Fibroblast of mammary gland (primary cell): ENCODE data around the gene FGGY.
"Not testable (repeated sequence)": the region's sequence is repeated elsewhere in the genome, so short reads cannot be mapped to it uniquely, and the experiment has no call there.

ENCODE experiments used
- DNase-seq: peaks from one replicate; pipeline ENCODE4 v3.0.0-alpha.2; 2010; ENCODE audit warnings: low read depth
- H3K4me3 ChIP-seq: 2 replicates; pipeline ENCODE4 v1.5.1; 2011; ENCODE audit warnings: low read depth, mild to moderate bottlenecking, low read length, moderate library complexity; ENCODE audit not compliant: control insufficient read depth
- TF ChIP-seq, protein P1 (sequence below): conservative IDR thresholded peaks from 2 replicates; pipeline ENCODE4 v1.5.1; 2011; ENCODE audit warnings: low read depth, low read length, inconsistent platforms; ENCODE audit not compliant: control insufficient read depth, insufficient read depth

The FGGY gene

DNA sequence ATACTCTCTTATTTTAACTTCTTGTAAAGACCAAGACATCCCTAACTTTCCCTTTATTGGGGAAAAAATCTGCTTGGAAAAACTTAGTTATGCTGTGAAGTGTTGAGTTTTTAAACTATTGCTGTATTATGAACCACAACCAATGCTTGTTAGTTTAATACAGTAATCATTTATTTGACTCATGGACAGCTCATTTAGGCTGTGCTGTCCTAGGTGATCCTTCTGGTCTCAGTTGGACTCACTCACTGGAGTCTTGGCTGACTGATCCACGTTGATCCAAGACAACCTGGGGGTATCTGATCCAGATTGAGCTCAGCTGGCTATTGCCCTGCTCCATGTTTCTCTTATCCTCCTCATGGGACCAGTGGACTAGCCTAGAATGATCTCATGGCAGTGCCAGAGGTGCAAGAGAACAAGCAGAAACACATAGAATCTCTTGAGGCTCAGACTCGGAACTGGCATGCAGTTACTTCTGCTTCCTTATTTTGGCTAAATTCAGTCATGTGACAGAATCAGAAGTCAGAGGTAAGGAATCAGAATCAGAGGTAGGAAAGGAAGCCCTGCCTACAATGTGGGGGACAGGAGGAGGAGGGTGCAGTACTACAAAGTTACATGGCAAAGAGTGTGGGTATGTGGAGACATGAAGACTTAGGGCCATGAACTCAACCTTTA lies 156.5 kb downstream of the FGGY start:
- no peak overlapping the region for H3K4me3 ChIP-seq
- TF ChIP-seq, protein P1, sequence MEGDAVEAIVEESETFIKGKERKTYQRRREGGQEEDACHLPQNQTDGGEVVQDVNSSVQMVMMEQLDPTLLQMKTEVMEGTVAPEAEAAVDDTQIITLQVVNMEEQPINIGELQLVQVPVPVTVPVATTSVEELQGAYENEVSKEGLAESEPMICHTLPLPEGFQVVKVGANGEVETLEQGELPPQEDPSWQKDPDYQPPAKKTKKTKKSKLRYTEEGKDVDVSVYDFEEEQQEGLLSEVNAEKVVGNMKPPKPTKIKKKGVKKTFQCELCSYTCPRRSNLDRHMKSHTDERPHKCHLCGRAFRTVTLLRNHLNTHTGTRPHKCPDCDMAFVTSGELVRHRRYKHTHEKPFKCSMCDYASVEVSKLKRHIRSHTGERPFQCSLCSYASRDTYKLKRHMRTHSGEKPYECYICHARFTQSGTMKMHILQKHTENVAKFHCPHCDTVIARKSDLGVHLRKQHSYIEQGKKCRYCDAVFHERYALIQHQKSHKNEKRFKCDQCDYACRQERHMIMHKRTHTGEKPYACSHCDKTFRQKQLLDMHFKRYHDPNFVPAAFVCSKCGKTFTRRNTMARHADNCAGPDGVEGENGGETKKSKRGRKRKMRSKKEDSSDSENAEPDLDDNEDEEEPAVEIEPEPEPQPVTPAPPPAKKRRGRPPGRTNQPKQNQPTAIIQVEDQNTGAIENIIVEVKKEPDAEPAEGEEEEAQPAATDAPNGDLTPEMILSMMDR, result no peak
- peak; percentile 78 for DNase-seq

DNA sequence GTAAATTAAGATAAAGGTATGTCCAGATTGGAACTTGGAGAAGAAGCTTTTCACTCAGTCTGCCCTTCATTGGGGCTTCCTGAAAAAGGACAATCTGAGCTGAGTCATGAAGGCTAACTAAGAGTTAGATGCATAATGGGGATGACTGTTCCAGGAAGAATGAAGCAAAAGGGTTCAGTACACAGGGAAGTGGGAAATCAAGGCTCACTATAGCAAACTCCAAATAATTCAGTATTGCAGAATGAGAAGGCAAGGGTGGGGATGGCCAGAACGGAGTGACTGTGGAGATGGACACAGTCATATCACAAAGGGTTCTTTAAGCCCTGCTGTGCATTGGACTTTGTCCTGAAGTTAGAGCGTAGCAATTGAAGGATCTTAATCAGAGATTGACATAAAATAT lies 158.3 kb downstream of the FGGY start:
- TF ChIP-seq, protein P1, result no peak
- peak; percentile 81 for DNase-seq
- H3K4me3 ChIP-seq, result no peak overlapping the region

DNA sequence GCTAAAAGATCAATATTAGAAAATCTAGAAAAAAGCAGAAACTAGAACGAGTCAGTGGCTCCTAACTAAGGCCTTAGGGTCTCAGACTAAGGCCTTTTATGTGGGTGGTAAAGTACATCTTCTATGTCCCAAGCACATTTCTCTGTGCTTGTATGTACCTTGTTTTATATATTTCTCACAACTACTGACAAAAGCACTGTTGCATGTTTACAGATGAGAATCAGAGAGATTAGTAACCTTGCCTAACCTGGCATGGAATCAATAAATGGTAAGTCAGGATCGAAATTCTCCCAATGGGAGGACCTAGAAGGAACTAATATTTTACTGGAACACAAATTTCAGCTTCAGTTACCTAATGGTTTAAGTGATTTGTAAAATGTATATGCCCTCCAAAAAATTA lies 160.9 kb downstream of the FGGY start:
- no peak overlapping the region for H3K4me3 ChIP-seq
- no peak for DNase-seq
- TF ChIP-seq, protein P1, result no peak

DNA sequence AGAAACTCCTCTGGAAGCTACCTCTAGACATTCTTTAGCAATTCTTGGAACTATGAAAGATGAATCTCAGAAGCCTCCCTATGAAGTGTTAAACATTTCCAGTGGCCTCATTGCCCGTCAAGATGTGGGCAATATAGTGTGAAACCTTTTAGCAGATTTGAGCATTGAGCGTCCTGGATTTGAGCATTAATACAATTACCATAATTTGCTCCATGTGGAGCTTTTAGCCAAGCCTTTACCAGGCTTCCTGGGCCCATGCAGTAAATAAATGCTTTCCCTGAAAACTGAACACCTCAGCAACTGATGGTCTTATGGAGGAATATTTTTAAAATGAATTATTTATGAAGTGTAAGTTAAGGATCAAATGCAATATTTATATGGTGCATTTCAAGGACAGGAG lies 162.0 kb downstream of the FGGY start:
- no peak for DNase-seq
- H3K4me3 ChIP-seq, result no peak overlapping the region
- TF ChIP-seq, protein P1, result no peak

DNA sequence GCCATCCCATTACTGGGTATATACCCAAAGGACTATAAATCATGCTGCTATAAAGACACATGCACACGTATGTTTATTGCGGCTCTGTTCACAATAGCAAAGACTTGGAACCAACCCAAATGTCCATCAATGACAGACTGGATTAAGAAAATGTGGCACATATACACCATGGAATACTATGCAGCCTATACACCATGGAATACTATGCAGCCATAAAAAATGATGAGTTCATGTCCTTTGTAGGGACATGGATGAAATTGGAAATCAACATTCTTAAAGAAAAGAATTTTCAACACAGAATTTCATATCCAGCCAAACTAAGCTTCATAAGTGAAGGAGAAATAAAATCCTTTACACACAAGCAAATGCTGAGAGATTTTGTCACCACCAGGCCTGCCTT lies 166.0 kb downstream of the FGGY start:
- not testable (repeated sequence) for DNase-seq, H3K4me3 ChIP-seq

DNA sequence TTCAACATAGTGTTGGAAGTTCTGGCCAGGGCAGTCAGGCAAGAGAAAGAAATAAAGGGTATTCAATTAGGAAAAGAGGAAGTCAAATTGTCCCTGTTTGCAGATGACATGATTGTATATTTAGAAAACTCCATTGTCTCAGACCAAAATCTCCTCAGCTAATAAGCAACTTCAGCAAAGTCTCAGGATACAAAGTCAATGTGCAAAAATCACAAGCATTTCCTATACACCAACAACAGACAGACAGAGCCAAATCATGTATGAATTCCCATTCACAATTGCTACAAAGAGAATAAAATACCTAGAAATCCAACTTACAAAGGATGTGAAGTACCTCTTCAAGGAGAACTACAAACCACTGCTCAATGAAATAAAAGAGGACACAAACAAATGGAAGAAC lies 168.6 kb downstream of the FGGY start:
- H3K4me3 ChIP-seq, DNase-seq: not testable (repeated sequence)

DNA sequence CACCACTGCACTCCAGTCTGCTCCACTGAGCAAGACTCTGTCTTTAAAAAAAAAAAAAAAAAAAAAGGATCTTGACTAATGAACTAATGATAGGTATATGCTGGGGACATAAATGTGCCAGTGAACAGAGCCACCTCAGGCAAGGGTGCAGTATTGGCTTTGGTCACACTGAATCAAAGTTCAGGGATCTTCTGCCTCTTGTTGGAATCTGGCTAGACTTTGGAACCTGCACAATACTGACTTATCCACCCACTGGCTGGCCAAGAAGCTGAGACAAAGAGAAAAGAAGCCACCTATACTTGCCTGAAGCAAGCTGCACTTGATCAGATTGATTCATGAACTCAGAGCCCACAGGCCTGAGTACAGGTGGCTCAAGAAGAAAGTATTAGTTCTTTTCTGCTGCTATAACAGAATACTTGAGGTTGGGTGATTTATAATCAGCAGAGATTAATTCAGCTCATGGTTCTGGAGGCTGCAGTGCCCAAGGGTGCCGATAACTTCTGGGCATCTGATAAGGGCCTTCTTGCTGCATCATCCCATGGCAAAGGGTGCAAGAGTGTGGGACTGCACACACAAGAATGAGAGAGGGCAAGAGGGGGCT lies 172.0 kb downstream of the FGGY start:
- no peak for DNase-seq
- TF ChIP-seq, protein P1, result no peak
- no peak overlapping the region for H3K4me3 ChIP-seq

DNA sequence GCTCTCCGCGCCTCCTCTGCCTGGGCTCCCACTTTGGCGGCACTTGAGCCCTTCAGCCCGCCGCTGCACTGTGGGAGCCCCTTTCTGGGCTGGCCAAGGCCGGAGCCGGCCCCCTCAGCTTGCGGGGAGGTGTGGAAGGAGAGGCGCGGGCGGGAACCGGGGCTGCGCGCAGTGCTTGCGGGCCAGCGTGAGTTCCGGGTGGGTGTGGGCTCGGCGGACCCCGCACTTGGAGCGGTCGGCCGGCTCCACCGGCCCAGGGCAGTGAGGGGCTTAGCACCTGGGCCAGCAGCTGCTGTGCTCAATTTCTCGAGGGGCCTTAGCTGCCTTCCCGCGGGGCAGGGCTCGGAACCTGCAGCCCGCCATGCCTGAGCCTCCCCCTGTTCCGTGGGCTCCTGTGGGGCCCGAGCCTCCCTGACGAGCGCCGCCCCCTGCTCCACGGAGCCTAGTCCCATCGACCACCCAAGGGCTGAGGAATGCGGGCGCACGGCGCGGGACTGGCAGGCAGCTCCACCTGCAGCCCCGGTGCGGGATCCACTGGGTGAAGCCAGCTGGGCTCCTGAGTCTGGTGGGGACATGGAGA lies 175.2 kb downstream of the FGGY start:
- DNase-seq, H3K4me3 ChIP-seq: not testable (repeated sequence)
